AG09309 (cell line): ENCODE data around the gene TBCB.

Source experiments
- DNase-seq: peaks from one replicate; pipeline ENCODE4 v3.0.0-alpha.2; 2010; ENCODE audit warnings: low read depth
- H3K4me3 ChIP-seq: 2 replicates; pipeline ENCODE4 v1.5.1; 2011; ENCODE audit warnings: mild to moderate bottlenecking, low read depth, low read length, moderate library complexity; ENCODE audit not compliant: control insufficient read depth
- TF ChIP-seq, protein P1 (sequence below): IDR thresholded peaks from 2 replicates; pipeline ENCODE4 v1.5.1; 2011; ENCODE audit warnings: mild to moderate bottlenecking, low read depth, low read length, inconsistent platforms; ENCODE audit not compliant: insufficient read depth, control insufficient read depth; ENCODE audit errors: missing control alignments

The TBCB gene

DNA sequence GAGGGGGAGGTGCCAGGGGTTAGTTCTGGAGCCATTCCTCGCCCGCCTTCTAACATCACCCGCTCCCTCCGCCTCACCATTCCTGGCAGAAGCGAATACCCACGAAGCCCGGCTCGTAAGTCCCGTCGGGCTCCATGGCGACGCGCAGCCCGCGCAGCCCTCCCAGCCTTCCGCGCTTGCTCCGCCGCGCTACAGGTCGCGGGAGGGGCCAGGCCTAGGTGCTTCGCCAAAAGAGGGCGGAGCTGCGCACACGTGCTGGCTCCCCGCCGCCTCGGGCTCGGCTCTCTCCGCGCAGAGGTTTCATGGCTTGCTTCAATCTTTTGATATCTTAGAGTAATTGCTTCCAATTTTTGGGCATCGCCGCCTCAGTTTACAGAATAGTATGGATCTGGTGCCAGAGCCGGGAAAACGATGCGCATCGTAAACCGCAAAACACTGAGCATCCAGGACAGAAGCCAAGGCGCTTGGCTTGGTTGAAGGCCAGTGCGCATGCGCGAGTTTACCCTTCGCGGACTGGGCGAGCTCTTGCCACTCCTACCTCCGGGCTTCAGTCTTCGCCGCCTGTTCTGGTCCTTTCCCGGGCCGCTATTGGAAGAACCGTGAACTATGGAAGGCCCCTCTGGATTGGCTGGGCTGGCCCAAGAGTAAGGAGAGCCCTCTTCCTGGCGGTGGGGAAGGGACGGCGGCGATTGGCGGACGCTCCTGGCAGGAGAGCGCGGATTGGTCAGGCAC, 381 bp upstream of the TBCB start, which contains the start of gene POLR2I:
Gene POLR2I (minus strand): TSS at position 155 of the 732 bp plus-strand sequence. CDS start 19 bp downstream, at position 136.
- TF ChIP-seq, protein P1, sequence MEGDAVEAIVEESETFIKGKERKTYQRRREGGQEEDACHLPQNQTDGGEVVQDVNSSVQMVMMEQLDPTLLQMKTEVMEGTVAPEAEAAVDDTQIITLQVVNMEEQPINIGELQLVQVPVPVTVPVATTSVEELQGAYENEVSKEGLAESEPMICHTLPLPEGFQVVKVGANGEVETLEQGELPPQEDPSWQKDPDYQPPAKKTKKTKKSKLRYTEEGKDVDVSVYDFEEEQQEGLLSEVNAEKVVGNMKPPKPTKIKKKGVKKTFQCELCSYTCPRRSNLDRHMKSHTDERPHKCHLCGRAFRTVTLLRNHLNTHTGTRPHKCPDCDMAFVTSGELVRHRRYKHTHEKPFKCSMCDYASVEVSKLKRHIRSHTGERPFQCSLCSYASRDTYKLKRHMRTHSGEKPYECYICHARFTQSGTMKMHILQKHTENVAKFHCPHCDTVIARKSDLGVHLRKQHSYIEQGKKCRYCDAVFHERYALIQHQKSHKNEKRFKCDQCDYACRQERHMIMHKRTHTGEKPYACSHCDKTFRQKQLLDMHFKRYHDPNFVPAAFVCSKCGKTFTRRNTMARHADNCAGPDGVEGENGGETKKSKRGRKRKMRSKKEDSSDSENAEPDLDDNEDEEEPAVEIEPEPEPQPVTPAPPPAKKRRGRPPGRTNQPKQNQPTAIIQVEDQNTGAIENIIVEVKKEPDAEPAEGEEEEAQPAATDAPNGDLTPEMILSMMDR, result no peak
- H3K4me3 ChIP-seq, result peak within 1 kb of the TSS; percentile 84
- DNase-seq, result peak; percentile 99

DNA sequence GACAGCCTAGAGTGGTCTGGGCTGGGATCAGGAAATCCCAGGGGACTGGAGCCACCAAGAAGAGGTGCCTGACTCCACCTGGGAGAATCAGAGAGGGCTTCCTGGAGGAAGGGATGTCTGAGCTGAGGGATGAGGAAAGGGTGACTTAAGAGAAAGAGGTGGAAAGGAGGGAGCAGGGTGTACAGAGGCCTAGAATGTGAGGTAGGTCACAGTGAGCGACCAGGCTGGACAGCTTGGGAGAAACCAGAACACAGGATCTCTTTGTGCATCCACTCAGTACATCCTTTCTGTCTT, 1.0 kb downstream of the TBCB start:
- TF ChIP-seq, protein P1, result no peak
- peak overlapping the region; percentile 77 for H3K4me3 ChIP-seq
- DNase-seq, result no peak

DNA sequence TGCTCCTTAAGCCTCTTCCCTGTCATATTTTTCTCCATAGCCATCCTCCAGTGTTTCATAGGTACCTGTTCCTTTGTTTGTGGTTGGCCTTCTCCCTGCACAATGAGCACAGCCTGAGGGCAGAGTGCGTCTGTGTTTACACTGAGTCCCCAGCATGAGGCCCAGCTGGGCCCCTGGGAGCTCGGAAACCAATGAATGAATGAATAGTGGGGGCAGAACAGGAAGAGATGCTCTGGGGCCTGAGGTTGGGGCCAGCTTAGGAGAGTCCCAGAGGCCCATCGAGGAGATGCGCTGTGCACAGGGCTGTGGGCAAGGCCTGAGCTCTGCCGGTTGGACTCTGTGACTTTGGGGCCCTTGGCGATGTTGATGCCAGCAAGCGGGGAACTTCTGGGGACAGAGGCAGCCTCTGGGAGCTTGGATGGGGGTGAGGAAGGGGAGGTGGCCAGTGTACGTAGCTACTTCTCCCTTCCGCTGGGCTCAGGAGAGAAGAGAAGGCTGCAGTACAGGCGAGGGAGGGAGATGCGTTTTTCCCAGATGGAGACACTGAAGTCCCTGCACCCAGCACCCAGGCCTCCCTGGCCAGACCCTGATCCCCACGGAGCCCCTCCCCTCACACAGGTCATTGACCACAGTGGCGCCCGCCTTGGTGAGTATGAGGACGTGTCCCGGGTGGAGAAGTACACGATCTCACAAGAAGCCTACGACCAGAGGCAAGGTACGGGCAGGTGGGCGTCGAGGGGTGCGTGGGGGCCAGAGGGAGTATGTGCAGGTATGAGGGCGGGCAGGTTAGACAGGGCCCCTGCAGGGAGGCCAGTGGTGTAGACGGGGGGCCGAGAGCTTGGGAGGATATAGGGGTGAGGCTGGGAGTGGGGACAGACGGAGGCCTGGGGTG, 5.1 kb downstream of the TBCB start:
- no peak overlapping the region for H3K4me3 ChIP-seq
- no peak for DNase-seq
- TF ChIP-seq, protein P1, result no peak

DNA sequence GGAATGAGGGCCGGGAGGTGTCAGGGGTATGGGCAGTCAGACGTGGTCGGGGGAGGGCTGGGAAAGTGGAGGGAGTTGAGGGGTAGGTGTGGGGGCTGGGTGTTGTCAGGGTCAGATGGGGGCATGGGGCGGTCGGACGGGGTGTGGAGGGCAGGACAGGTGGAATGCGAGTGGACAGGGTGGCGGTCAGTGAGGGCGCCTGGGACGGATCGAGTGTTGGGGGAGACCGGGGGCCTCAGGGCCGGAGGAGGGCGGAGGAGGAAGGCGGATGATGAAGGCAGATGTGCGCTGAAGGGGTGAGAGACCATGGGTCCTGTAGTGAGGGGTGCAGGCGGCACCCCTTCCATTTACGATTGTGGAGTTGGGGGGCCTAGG, 5.7 kb downstream of the TBCB start:
- TF ChIP-seq, protein P1, result no peak

DNA sequence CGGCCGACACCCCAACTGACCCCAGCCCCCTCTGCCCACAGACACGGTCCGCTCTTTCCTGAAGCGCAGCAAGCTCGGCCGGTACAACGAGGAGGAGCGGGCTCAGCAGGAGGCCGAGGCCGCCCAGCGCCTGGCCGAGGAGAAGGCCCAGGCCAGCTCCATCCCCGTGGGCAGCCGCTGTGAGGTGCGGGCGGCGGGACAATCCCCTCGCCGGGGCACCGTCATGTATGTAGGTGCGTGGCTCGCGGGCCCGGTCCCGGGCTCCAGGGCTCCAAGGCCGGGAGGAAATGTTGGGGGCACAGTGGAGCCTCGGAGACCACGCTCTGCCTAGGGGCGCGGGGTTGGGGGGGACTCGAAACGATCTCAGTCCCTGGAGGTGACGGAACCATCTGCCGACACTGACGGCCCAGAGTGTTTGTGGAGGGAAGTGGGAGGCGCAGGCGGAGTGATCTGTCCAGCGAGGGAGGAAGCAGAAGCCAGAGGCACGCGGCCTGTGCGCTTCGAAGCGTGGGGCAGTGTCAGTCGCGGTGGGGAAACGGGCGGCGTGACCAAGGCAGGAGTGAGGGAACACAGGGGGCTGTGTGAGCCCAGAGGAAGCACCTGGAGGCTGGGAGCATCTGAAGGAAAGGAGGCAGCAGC, 6.3 kb downstream of the TBCB start:
- H3K4me3 ChIP-seq, result no peak overlapping the region
- DNase-seq, result no peak
- TF ChIP-seq, protein P1, result no peak

More for the DNA sequence above, 5.7 kb downstream of the TBCB start:
- no peak for DNase-seq
- H3K4me3 ChIP-seq, result no peak overlapping the region

DNA sequence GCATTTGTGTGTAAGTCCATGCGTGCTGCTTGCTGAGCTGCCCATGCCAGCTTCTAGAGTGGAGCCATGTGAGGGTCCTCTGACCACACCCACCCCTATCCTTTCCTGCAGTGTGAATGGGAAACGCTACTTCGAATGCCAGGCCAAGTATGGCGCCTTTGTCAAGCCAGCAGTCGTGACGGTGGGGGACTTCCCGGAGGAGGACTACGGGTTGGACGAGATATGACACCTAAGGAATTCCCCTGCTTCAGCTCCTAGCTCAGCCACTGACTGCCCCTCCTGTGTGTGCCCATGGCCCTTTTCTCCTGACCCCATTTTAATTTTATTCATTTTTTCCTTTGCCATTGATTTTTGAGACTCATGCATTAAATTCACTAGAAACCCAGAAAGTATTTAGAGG, 10.3 kb downstream of the TBCB start:
- TF ChIP-seq, protein P1, result no peak
- DNase-seq, result no peak

More for the DNA sequence above, 10.3 kb downstream of the TBCB start:
- H3K4me3 ChIP-seq, result no peak overlapping the region
